ENCODE measurements around the gene LRTM2.

The LRTM2 gene

DNA sequence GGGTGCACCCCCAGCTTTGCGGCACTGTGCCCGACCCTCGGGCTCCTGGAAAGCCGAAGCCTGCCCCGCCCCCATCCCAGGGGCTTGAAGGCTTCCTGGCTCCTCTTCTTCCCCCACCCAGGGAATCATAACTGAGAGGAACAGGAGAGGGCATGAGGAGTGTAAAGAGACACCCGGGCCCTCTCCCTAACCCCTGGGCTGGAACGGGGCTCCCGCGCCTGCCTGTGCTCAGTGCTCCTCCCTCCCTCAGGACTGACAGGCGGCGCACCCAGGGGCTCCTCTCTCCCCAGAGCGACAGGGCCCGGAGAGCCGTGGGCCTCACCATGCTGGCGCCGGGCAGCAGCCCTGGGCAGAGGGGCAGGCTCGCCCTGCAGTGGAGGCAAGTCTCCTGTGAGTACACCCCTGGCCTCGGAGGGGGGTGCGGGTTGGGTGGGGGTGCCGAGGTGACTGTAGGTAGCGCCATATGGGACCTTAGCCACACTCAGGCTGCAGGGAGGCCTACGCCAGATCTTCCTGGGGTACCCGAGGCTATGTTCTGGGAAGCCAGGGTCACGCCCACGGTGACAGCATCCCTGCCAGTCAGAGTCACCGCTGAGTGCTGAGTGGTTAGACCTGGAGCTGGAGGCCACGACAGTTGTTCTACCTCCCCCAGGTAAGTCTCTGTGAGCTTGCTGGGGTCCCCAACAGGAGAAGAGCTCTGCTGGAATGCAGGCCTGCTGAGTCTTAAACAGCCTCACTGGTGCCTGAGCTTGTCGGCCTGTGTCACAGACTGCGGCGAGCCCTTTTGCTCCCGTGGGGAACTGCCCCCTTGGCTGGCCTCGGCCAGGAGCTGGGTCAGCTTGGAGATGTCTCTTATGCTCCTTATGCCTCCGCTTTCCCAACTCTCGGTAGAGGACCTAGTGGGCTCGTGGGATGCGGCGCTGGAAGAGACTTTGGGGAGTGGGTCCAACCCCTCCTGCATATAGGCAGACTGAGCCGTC, 7.8 kb downstream of the LRTM2 start:
- Histone ChIP-seq H3K36me3 (ENCODE audit: control insufficient read depth, insufficient read depth, low read length) (no peaks in the 10 kb centered on the region), H3K4me3 (replicated peaks; ENCODE audit: low read depth, low read length) (no peak overlapping the region), H3K27me3 (replicated peaks; ENCODE audit: control insufficient read depth, insufficient read depth, low read length) (peaks cover 1% of the 10 kb centered on the region)
- TF ChIP-seq CTCF (IDR thresholded peaks at IDR 0.05; ENCODE audit: insufficient read depth, low read length, poor library complexity, severe bottlenecking) = no peak
- no peak for DNase-seq (ENCODE audit: extremely low read depth, insufficient read length)

DNA sequence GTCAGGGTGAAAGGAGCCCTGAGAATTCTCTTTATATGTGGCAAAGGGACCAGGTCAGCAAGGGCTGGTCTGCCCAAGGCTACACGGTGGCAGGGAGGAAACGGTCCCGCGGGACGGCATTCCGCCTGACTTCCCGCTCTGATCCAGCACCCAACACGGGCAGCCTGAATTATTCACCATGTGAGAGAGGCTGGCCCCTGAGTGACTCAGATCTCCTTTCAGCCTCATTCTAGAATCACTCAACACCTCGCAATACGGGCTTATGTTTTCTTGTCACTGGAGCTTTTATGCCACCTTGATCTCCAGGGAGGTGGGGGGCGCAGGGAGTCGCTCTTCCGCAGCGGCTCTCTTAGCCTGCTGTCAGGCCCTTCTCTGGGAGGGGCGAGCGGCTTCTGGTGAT, 8.5 kb downstream of the LRTM2 start:
- H3K36me3 ChIP-seq (ENCODE audit: control insufficient read depth, insufficient read depth, low read length) = no peaks in the 10 kb centered on the region
- no peaks in the 10 kb centered on the region; the same call in none of the 2 replicates for H3K27me3 ChIP-seq (replicated peaks; ENCODE audit: control insufficient read depth, insufficient read depth, low read length)
- no peak for TF ChIP-seq CTCF (IDR thresholded peaks at IDR 0.05; ENCODE audit: insufficient read depth, low read length, poor library complexity, severe bottlenecking)
- no peak for DNase-seq (ENCODE audit: extremely low read depth, insufficient read length)
- H3K4me3 ChIP-seq (replicated peaks; ENCODE audit: low read depth, low read length) = no peak overlapping the region

DNA sequence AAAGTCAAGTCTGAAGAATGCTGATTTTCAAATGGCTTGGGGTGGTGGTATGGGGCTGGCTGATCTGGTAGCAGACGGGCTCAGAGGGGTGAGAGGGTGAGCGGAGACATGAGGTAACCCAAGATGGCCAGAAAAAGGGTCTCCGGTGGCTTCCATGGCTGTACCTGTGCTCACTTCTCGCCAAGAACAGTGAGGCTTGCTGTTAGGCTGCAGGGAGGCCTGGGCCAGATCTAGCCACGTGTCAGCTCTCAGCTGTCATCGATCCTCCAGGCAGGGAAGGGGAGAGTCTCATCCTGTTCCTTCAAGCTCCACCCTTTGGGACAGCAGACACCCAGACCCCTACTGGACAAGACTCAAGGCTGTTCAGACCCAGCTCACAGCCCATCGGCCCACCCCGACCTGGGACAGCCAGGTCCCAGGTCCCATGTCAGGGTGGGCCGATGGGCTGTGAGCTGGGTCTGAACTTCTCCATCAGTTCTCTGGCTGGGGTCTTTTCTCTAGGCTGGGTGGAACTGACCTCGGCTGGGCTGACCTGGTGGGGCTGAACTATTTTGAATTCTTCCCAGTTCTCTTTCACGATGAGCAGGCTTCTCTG, 9.0 kb downstream of the LRTM2 start:
- no peak for DNase-seq (ENCODE audit: extremely low read depth, insufficient read length)
- no peak overlapping the region for H3K4me3 ChIP-seq (replicated peaks; ENCODE audit: low read depth, low read length)
- H3K36me3 ChIP-seq (ENCODE audit: control insufficient read depth, insufficient read depth, low read length) = no peaks in the 10 kb centered on the region
- H3K27me3 ChIP-seq (replicated peaks; ENCODE audit: control insufficient read depth, insufficient read depth, low read length) = no peaks in the 10 kb centered on the region; the same call in none of the 2 replicates
- no peak for TF ChIP-seq CTCF (IDR thresholded peaks at IDR 0.05; ENCODE audit: insufficient read depth, low read length, poor library complexity, severe bottlenecking)

GRCh38 chr12:1830401-1830845, 10.1 kb downstream of the LRTM2 start:
- Histone ChIP-seq H3K27me3 (replicated peaks; ENCODE audit: control insufficient read depth, insufficient read depth, low read length) (no peaks in the 10 kb centered on the region; the same call in none of the 2 replicates), H3K4me3 (replicated peaks; ENCODE audit: low read depth, low read length) (no peak overlapping the region)

More at GRCh38 chr12:1830401-1830845, 10.1 kb downstream of the LRTM2 start:
- no peak for TF ChIP-seq CTCF (IDR thresholded peaks at IDR 0.05; ENCODE audit: insufficient read depth, low read length, poor library complexity, severe bottlenecking)
- DNase-seq (ENCODE audit: extremely low read depth, insufficient read length) = no peak
- no peaks in the 10 kb centered on the region for H3K36me3 ChIP-seq (ENCODE audit: control insufficient read depth, insufficient read depth, low read length)
